GM20000 (cell line): ENCODE data around the gene ATP6V0C.
"Not testable (repeated sequence)": the region's sequence is repeated elsewhere in the genome, so short reads cannot be mapped to it uniquely, and the experiment has no call there.

Experiments used
- DNase-seq: peaks from one replicate; pipeline ENCODE4 v3.0.0; 2012; ENCODE audit warnings: low spot score
- TF ChIP-seq, protein P1 (sequence below): IDR thresholded peaks from 2 replicates; pipeline ENCODE4 v1.5.1; 2012; ENCODE audit warnings: mild to moderate bottlenecking, control low read depth; ENCODE audit errors: extremely low read depth, missing control alignments

ATP6V0C gene

DNA sequence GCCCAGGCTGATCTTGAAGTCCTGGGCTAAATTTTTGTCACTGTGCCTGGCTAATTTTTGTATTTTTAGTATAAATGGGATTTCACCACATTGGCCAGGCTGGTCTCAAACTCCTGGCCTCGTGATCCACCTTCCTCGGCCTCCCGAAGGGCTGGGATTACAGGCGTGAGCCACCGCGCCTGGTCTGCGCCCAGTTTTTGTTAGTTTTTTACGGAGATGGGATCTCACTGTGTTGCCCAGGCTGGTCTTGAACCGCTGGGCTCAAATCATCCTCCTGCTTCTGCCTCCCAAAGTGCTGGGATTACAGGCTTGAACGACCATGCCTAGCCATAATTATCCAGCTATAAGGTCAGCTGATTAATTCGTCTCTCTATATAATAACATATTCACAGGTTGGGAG lies 20.2 kb downstream of the ATP6V0C start:
- DNase-seq, result no peak
- TF ChIP-seq, protein P1, sequence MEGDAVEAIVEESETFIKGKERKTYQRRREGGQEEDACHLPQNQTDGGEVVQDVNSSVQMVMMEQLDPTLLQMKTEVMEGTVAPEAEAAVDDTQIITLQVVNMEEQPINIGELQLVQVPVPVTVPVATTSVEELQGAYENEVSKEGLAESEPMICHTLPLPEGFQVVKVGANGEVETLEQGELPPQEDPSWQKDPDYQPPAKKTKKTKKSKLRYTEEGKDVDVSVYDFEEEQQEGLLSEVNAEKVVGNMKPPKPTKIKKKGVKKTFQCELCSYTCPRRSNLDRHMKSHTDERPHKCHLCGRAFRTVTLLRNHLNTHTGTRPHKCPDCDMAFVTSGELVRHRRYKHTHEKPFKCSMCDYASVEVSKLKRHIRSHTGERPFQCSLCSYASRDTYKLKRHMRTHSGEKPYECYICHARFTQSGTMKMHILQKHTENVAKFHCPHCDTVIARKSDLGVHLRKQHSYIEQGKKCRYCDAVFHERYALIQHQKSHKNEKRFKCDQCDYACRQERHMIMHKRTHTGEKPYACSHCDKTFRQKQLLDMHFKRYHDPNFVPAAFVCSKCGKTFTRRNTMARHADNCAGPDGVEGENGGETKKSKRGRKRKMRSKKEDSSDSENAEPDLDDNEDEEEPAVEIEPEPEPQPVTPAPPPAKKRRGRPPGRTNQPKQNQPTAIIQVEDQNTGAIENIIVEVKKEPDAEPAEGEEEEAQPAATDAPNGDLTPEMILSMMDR, result no peak

DNA sequence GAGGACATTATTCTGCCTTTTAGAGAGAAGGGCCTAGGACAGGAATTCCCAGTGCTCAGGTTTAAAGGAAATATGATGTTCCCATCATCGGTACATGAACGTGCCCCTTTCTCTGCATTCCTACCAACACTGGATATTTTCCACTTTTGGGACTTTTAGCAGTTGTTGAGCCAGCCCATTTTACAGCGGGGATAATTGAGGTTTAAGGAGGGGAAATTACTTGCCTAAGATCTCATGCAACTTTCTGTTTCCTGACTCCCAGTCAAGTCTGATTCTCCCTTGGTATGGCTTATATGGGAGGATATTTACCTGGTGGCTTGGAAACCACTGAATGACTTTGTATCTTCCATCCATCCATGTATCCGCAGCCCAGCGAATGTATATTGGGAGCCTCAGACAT lies 20.6 kb downstream of the ATP6V0C start:
- DNase-seq, result not testable (repeated sequence)

DNA sequence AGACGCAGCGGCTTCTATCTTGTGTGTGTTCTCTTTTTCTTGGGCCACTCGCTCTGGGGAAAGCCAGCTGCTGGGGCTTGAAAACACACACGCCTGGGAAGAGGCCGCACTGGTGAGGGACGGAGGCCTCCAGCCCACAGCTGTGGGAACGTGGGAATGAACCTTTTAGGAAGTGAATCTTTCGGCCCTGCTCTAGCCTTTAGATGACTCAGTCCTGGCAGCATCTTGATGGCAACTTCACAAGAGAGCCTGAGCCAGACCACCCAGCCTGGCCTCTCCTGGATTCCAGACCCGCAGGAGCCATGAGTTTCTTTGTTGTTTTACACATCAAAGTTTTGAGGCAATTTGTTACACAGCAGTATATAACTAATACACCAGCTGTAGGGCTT lies 21.9 kb downstream of the ATP6V0C start:
- no peak for DNase-seq
- TF ChIP-seq, protein P1, result no peak

DNA sequence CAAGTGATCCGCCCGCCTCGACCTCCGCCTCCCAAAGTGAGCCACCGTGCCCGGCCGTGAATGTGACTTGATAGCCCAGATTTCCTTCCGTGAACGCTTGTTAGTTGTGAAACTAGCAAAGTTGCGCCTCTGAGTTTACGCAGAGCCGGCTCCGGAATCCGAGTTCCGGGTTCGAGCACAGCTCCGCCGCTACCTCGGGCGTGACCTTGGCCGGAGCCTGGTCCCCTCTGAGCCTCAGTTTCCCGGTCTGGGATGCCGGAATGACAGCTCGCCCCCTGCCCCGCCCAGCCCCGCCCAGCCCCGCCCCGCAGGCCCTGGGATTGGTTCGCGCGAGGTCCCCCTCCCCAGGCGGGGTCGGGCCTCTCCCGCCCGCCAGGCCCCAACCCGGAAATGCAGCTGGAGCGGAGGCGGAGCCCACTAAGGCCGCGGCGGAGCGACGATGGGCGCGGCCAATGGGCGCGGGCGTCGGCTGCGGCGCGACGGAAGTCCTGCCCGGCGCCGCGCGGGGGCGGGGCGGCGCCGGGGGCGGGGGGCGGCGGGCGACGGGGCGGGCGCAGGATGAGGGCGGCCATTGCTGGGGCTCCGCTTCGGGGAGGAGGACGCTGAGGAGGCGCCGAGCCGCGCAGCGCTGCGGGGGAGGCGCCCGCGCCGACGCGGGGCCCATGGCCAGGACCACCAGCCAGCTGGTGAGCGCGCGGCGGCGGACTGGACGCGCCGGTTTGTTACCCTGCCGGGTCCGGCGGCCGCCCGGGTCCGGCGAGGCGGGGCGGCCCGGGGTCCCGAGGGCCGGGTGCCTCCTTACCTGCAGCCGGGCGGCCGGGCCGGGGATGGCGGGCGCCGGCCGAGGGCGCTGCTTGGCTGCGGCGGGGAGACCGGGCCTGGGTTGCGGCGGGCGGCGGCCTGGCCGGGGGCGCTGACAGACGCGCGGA lies 24.0 kb downstream of the ATP6V0C start, which contains the start of gene PDPK1:
TSS of gene PDPK1 (plus strand) at position 571 of the 929 bp plus-strand sequence. CDS start at position 663, 92 bp downstream.
- TF ChIP-seq, protein P1, result no peak
- DNase-seq, result peak; percentile 98

DNA sequence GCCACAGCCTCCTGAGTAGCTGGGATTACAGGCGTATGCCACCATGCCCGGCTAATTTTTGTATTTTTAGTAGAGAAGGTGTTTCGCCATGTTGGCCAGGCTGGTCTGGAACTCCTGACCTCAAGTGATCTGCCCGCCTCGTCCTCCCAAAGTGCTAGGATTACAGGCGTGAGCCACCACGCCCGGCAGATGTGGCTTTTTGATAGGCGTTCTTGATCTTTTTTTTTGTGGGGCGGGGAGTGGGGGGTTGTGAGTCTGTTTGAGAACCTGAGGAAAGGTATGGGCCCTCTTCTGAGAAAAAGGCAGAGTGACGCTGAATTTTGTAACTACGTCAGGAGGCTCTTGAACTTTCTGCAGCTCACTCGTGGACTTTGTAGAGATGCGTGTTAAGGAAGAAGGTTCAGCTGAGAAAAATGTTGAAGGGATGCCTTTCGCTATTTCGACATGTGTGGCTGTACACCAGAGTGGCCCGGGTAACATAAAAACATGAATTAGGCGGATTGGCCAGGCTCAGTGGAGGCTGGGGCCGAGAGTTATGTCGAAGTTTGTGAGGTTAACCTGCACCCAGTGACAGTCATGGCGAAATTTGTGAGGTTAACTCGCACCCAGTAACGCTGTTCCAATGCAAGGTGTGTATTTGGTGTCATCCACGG lies 25.6 kb downstream of the ATP6V0C start:
- not testable (repeated sequence) for DNase-seq

DNA sequence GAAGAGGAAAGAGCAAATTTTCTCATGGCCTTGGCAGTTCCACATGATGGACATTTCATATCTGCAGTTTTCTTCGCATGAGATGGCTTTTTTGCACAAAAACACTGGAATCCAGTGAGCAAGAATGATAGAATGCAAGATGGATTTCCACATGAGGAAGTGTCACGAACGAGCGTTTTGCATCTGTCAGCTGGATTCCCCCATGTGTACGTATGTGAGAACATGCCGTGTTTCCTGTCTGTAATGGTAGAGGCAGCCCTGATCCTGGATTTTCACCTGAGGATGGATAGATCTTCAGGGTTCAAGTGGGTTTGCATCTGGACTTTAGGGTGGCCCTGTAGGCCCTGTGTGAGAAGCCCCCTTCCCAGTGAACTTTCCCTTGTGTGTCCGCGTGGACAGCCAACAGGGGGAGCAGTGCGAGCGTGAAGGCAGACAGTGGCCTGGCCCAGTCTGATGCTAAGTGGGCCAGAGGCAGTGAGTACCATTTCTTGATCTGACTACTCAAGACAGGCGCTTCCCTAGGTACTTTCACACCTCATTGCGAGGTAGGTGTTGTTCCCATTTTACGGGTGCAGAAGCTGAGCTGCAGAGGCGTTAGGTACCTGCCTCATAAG lies 26.2 kb downstream of the ATP6V0C start:
- TF ChIP-seq, protein P1, result peak; percentile 43
- DNase-seq, result not testable (repeated sequence)

DNA sequence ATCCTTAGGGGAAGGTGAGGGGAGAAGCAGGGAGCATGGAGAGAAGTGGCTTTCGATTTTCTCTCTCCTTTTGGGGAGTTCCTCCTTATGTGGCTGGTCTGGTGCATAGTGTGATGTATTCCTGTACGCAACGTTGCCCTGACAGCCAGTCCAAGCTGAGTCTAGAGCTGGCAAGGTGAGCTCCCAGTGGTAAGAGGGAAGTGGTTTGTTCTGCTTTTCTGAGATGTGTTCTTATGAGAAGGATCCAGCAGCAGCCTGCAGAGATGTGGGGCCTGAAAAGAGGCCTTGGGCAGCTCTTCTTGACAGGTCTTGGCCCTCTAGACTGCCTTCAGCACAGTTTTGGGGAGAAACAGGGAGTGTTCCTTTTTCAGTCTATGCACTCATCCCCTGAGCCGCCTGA lies 27.2 kb downstream of the ATP6V0C start:
- DNase-seq, result not testable (repeated sequence)

DNA sequence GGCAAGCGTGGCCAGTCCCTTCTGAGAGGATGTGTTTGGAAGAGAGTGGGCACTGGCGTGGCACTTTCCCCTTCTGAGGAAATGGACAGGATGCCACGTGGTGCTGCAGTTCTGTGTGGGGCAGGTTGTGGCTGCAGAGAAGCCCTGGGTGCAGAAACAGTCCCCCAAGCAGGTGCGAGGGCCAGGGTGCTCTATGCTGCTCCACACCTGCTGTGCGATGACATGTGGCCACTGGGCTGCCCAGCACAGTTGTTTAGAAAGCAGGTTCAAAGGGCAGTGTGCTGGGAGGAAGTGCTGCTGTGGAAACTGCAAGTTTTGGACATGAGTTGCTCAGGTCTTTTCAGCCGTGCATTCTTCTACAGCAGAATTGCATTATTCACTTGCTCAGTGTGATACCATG lies 27.7 kb downstream of the ATP6V0C start:
- not testable (repeated sequence) for DNase-seq

DNA sequence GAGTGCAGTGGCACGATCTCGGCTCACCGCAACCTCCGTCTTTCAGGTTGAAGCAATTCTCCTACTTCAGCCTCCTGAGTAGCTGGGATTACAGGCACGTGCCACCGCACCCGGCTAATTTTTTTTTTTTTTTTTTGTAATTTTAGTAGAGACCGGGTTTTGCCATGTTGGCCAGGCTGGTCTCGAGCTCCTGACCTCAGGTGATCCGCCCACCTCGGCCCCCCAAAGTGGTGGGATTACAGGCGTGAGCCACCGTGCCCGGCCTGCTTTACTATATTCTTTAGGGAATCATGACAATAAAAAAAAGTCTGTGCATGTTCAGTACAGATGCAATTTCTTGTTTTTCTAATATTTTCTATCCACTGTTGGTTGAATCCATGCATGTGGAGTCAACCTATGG lies 30.0 kb downstream of the ATP6V0C start:
- not testable (repeated sequence) for DNase-seq

DNA sequence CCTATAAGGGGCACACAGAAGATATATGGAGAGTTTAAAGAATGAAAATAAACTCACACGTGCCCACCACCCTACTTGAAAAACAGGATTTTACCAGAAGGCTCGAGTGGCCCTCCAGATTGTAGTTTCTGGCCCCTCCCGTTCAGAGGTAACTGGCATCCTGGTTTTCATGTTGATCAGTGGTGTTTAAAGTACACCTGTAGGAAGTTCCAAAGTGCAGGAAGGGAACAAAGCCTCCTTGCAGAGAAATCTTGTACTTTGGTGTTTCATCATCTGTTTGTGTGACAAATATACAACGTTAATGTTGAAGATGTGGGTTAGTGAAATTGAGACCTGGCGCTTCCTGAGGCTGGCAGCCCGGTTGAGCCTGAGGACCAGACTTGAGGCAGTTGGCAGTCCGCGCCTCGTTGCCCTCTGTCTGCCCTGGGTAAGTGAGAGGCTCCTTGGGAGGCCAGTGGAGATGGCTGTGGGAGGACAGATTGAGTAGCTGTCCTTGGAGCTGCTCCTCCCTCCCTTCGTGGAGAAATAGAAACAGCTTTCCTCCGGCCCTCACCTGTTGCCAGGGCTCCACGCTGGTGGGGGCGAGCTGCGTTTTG lies 36.6 kb downstream of the ATP6V0C start:
- DNase-seq, result not testable (repeated sequence)

DNA sequence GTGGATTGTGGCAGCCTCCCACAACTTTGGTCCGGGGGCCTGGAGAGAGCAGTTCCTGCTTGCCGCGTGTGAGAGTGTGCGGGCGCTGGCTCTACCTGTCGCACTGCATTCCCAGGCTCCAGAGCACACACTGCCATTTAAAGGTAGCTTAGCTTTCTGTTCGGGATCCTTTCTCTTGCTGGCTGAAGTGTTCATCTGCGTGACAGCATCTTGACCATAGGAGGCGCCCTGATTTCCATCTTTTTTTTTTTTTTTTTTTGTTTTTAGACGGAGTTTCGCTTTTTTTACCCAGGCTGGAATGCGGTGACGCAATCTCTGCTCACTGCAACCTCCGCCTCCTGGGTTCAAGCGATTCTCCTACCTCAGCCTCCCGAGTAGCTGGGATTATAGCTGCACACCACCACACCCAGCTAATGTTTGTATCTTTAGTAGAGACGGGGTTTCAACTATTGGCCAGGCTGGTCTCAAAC lies 37.7 kb downstream of the ATP6V0C start:
- DNase-seq, result not testable (repeated sequence)

DNA sequence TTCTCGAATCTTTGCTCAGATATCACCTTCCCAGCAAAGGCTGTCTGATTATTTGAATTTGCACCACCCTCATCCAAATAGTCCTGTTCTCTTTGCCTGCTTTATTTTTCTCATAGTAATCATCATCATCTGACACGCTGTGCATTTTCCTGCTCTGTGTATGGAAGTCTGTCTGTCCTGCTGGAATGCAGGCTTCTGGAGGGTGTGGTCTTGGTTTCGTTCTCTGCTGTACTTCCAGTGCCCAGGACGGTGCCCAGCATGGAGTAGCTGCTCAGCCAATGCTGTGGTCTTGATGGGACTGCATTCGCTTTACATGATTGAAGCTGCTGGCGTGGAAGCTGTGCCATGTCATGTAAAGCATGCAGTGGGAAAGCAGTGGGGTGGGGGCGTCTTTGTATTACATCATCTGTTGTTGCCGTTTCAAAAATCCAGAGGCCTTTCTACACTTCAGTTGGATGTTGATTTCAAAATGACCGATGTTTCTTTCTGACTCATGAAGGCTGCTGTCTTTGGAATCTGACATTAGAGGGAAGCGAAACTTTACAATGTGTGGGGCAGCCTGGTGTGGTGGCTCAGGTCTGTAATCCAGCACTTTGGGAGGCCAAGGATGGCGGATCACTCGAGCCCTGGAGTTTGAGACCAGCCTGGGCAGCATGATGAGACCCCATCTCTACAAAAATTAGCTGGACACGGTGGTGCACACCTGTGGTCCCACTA lies 41.1 kb downstream of the ATP6V0C start:
- not testable (repeated sequence) for DNase-seq

DNA sequence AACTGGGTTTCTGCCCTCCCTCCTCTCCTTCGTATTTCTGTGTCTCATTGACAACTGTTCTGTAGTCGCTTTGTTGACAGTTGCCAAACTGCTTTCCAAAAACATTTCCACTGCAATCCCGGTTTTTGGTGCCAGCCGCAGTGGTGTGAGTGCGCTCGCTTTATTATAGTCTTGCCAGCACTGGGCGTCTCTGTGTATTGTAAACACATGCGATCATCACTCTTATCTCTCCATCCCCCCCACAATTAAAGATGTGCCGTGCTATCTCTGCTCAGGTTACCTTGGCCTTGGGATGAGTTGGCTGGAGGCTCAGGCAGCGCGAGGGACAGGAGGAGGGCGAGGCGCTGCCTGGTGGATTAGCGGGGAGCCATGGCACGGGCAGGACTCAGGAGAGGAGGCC lies 43.4 kb downstream of the ATP6V0C start:
- DNase-seq, result not testable (repeated sequence)

DNA sequence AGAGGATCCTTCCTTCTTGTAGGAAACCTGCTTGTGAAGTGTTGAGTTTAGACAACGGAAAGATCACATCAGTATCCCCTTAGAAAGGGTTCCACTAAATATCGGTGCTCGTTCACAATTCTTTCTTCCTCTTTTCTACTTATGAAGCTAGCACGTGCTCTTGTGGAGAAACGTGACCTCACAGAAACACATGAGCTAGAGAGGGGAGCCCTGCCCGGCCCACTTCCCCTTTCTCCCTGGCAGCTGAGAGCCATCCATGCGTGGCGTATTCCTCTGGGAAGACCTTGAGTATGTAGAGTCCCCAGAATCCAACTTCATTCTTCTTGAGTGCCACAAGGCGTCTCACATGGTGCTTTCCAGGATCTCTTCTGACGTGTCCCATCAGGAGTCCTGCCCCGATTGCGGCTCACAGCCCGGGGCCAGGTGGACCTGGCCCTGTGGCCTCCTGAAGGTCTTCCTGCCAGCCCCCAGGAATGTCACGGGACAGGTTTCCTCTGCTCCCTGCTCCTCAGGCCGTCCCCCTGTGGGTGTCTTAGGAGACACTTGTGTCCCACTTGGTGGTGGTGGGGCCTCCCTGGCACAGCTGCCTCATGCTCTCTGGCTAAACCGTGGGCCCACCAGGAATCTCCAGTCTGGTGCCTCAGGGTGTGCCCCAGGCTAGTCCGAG lies 46.5 kb downstream of the ATP6V0C start:
- not testable (repeated sequence) for DNase-seq
